ENCODE measurements around the gene STAT5B.
"Not testable (repeated sequence)": the region's sequence is repeated elsewhere in the genome, so short reads cannot be mapped to it uniquely, and the experiment has no call there.

The STAT5B gene

DNA sequence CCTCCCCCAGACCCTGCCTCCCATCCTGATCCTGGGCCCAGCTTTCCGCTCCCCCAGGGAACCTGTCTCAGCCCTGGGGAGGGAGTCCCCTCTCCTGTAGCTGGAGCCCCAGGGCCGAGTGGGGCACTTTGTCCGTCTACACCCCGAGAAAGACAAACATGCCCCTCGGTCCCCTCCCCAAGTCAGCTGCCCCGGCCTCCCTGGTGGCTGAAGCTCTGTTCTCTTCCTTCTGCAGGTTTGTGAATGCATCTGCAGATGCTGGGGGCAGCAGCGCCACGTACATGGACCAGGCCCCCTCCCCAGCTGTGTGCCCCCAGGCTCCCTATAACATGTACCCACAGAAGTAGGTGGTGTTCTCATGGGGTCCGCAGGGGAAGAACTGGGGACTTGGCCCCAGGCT, 33.0 kb upstream of the STAT5B start:
- H3K36me3 ChIP-seq, result peaks cover 100% of the 10 kb centered on the region
- H3K9me3 ChIP-seq, result no peaks in the 10 kb centered on the region
- TF ChIP-seq, protein P1, sequence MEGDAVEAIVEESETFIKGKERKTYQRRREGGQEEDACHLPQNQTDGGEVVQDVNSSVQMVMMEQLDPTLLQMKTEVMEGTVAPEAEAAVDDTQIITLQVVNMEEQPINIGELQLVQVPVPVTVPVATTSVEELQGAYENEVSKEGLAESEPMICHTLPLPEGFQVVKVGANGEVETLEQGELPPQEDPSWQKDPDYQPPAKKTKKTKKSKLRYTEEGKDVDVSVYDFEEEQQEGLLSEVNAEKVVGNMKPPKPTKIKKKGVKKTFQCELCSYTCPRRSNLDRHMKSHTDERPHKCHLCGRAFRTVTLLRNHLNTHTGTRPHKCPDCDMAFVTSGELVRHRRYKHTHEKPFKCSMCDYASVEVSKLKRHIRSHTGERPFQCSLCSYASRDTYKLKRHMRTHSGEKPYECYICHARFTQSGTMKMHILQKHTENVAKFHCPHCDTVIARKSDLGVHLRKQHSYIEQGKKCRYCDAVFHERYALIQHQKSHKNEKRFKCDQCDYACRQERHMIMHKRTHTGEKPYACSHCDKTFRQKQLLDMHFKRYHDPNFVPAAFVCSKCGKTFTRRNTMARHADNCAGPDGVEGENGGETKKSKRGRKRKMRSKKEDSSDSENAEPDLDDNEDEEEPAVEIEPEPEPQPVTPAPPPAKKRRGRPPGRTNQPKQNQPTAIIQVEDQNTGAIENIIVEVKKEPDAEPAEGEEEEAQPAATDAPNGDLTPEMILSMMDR (IDR thresholded peaks at IDR 0.05), result no peak
- H3K27ac ChIP-seq, result peak overlapping the region; percentile 7
- H3K27me3 ChIP-seq, result no peaks in the 10 kb centered on the region
- H3K4me1 ChIP-seq (ENCODE audit: control insufficient read depth in 1 of 2, insufficient read depth in 1 of 2, low read depth in 1 of 2, low read length in 1 of 2), result peaks cover 20 to 25% of the 10 kb centered on the region in 2 experiments
- no peak overlapping the region for H3K4me3 ChIP-seq (ENCODE audit: low read depth in 1 of 2, low read length in 1 of 2)

DNA sequence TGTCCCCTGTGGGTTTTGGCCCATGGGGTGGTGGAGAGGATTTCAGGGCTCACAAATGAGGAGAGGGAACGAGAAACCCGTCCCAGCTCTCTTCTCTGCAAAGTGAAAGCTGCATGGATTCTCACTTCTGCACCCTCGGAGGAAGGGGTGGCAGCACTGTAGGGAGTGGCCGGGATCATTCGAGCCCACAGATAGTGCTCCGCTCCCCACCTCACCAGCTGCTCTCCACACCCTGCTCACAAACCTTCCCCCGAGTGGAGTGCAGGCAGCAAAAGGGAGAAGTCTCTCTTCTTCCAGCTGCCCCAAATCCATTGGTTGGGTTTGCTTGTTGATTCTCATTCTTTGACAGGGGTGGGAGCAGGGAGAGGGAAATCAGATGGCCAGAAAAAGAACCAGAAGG, 32.3 kb upstream of the STAT5B start:
- Histone ChIP-seq H3K36me3 (peaks cover 99% of the 10 kb centered on the region), H3K9me3 (no peaks in the 10 kb centered on the region), H3K27ac (no peak overlapping the region), H3K4me1 (ENCODE audit: control insufficient read depth in 1 of 2, insufficient read depth in 1 of 2, low read depth in 1 of 2, low read length in 1 of 2) (peaks cover 20 to 22% of the 10 kb centered on the region in 2 experiments), H3K4me3 (ENCODE audit: low read depth in 1 of 2, low read length in 1 of 2) (no peak overlapping the region), H3K27me3 (no peaks in the 10 kb centered on the region)
- TF ChIP-seq, protein P1 (IDR thresholded peaks at IDR 0.05), result no peak

DNA sequence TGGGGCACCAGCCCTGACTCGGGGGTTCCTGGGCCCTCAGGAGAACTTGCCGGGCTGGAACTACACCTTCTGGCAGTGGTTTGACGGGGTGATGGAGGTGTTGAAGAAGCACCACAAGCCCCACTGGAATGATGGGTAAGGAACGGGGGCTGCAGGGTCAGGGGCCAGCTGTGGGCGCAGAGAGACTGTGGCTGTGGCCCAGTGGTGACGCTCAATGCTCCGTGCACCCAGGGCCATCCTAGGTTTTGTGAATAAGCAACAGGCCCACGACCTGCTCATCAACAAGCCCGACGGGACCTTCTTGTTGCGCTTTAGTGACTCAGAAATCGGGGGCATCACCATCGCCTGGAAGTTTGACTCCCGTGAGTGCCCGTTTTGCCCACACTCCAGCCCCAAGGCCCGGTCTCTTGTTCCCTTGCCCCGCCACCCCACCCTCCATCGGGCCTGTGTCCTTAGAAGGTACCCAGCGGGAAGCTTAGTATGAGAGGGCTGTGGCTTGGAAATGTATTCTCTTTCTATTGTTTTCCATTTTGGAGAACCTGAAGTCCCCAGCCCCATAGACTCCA, 31.3 kb upstream of the STAT5B start:
- H3K4me3 ChIP-seq (ENCODE audit: low read depth in 1 of 2, low read length in 1 of 2), result no peak overlapping the region
- peaks cover 98% of the 10 kb centered on the region for H3K36me3 ChIP-seq

DNA sequence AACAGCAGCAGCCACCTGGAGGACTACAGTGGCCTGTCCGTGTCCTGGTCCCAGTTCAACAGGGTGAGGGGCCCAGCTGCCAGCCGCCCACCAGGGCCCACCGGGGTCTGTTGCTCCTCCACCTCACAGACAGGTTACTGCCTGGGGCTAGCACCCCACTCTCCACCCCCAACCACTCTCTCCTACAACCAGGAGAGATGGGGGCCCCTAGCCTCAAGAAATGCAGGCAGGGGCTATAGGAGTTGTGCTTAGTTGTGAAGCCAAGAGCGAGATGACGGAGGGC, 30.1 kb upstream of the STAT5B start:
- Histone ChIP-seq H3K4me1 (ENCODE audit: control insufficient read depth in 1 of 2, insufficient read depth in 1 of 2, low read depth in 1 of 2, low read length in 1 of 2) (peaks cover 2% of the 10 kb centered on the region in 2 experiments), H3K4me3 (ENCODE audit: low read depth in 1 of 2, low read length in 1 of 2) (no peak overlapping the region)
- TF ChIP-seq, protein P1 (IDR thresholded peaks at IDR 0.05), result no peak

More for the DNA sequence above, 31.3 kb upstream of the STAT5B start:
- no peaks in the 10 kb centered on the region for H3K9me3 ChIP-seq
- TF ChIP-seq, protein P1 (IDR thresholded peaks at IDR 0.05), result no peak
- no peak overlapping the region for H3K27ac ChIP-seq
- H3K4me1 ChIP-seq (ENCODE audit: control insufficient read depth in 1 of 2, insufficient read depth in 1 of 2, low read depth in 1 of 2, low read length in 1 of 2), result peaks cover 13% of the 10 kb centered on the region in 2 experiments
- H3K27me3 ChIP-seq, result no peaks in the 10 kb centered on the region

DNA sequence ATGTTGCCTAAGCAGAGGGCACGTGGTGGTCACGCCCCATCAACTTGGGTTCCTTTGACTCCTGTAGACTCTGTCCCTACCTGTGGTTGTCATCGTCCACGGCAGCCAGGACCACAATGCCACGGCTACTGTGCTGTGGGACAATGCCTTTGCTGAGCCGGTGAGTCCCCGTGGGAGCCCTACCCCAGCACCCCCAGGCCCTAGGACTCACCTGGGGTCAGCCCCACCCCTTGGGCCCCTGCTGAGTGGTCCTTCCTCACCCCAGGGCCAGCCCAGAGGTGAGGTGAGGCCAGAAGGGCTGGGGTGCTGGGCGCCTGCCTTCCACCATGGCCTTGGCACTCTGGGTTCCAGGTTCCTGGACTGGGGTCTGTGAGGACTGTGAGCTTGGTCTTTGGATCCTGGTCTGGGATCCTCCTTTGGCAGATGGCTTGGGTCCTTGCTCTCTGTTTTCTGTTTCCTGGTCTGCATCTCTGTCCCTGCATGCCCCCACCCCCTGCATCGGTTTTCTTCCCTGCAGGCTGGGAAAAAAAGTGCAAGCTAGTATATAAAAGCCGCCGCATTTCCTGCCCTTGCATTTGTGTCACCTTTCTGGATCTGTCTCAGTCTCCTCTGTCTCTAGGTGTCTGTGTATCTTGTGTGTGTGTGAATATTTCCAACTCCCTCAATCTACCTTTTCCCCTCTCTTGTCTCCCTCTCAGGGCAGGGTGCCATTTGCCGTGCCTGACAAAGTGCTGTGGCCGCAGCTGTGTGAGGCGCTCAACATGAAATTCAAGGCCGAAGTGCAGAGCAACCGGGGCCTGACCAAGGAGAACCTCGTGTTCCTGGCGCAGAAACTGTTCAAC, 29.6 kb upstream of the STAT5B start:
- H3K27ac ChIP-seq, result no peak overlapping the region

More for the DNA sequence above, 30.1 kb upstream of the STAT5B start:
- Histone ChIP-seq H3K9me3 (no peaks in the 10 kb centered on the region), H3K27me3 (no peaks in the 10 kb centered on the region), H3K36me3 (peaks cover 98% of the 10 kb centered on the region), H3K27ac (no peak overlapping the region)

DNA sequence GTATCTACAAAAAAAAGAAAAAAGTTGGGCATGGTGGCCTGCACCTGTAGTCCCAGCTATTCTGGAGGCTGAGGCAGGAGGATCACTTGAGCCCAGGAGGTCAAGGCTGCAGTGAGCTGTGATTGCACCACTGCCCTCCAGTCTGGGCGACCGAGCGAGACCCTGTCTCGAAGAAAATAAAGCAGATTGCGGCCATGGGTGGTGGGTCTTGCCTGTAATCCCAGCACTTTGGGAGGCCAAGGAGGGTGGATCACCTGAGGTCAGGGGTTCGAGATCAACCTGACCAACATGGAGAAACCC, 28.8 kb upstream of the STAT5B start:
- not testable (repeated sequence) for H3K27ac ChIP-seq; H3K4me3 ChIP-seq (ENCODE audit: low read depth in 1 of 2, low read length in 1 of 2); H3K4me1 ChIP-seq (ENCODE audit: control insufficient read depth in 1 of 2, insufficient read depth in 1 of 2, low read depth in 1 of 2, low read length in 1 of 2); H3K27me3 ChIP-seq; H3K9me3 ChIP-seq
- H3K36me3 ChIP-seq, result peaks cover 96% of the 10 kb centered on the region

More for the DNA sequence above, 29.6 kb upstream of the STAT5B start:
- H3K4me1 ChIP-seq (ENCODE audit: control insufficient read depth in 1 of 2, insufficient read depth in 1 of 2, low read depth in 1 of 2, low read length in 1 of 2), result no peaks in the 10 kb centered on the region
- H3K36me3 ChIP-seq, result peaks cover 98% of the 10 kb centered on the region
- no peak overlapping the region for H3K4me3 ChIP-seq (ENCODE audit: low read depth in 1 of 2, low read length in 1 of 2)
- TF ChIP-seq, protein P1 (IDR thresholded peaks at IDR 0.05), result no peak
- H3K9me3 ChIP-seq, result no peaks in the 10 kb centered on the region
- H3K27me3 ChIP-seq, result no peaks in the 10 kb centered on the region
